Esophagus squamous epithelium (tissue), 5 donors: ENCODE results near the gene MAP3K21. TPM values are rescaled to one million over a fixed set of nuclear protein-coding genes. Genes with fewer than 3 reads are reported as not detected.

Source experiments
- DNase-seq: peaks from one replicate; lab custom pipeline; 2025; lab: John Stamatoyannopoulos, UW
- H3K27ac ChIP-seq, 4 donors: fragments of 200-600 bp; sonication (generic); one replicate each; pipeline ENCODE4 v1.5.1; 2016 to 2019; ENCODE audit warnings: mild to moderate bottlenecking in 1 of 4
- H3K27me3 ChIP-seq, 4 donors: fragments of 200-600 bp; sonication (generic); 1 replicate in 3 of 4; 2 replicates in 1 of 4; pipeline versions ENCODE4 v1.5.1 to v1.6.0; 2017 to 2021; ENCODE audit warnings: antibody characterized with exemption in 1 of 4
- H3K36me3 ChIP-seq, 3 donors: fragments of 200-600 bp; sonication (generic); one replicate each; pipeline ENCODE4 v1.5.1; 2016 to 2019
- H3K4me1 ChIP-seq, 3 donors: fragments of 200-600 bp; sonication (generic); one replicate each; pipeline ENCODE4 v1.5.1; 2017 to 2019
- H3K4me3 ChIP-seq, 4 donors: fragments of 200-600 bp; sonication (generic); 1 replicate in 3 of 4; 2 replicates in 1 of 4; pipeline ENCODE4 v1.5.1; 2016 to 2019; ENCODE audit warnings: mild to moderate bottlenecking in 2 of 4, moderate library complexity in 1 of 4
- H3K9me3 ChIP-seq, 3 donors: fragments of 200-600 bp; sonication (generic); one replicate each; pipeline ENCODE4 v1.5.1; 2016 to 2019
- CTCF ChIP-seq, 6 experiments: fragments of 450-650 bp in 4 of 6; fragments of 200-600 bp in 2 of 6; sonication (generic) in 2 of 6; IDR thresholded peaks; one replicate each; pipeline ENCODE4 v1.5.1; 2016 to 2019; ENCODE audit warnings: antibody characterized with exemption in 6 of 6, mild to moderate bottlenecking in 4 of 6, moderate library complexity in 4 of 6
- POLR2A ChIP-seq, 4 donors: fragments of 450-650 bp; IDR thresholded peaks; one replicate each; pipeline ENCODE4 v1.6.1; 2017; ENCODE audit warnings: antibody characterized with exemption in 4 of 4, mild to moderate bottlenecking in 4 of 4, moderate library complexity in 3 of 4
- WGBS, 2 donors: methylation state at CpG; one replicate each; pipeline ENCODE4 v1.1.5; 2018; 5-methylcytosine and 5-hydroxymethylcytosine counted together
- intact Hi-C: fragments of 100-400 bp; cut with DNase I; formaldehyde crosslinking; loops from one replicate; pipeline ENCODE4 v1.15.0; 2022
- total RNA-seq, 4 donors: library from RNA; depleted of rRNA; stranded (reverse); fragments of >200 nt; gene quantifications; one replicate each; pipeline ENCODE4 v1.1.0, GENCODE V29; 2016
- donor health status: DM: yes; HTN: yes; CAD: no.

The MAP3K21 gene
- total RNA-seq, 4 donors from 2014 or later = 2.4 to 8.4 (median 4.8) TPM

GRCh38 chr1:233349137-233349536 is 21.6 kb downstream of the MAP3K21 start:
- Histone ChIP-seq H3K4me1 (no peaks in the 10 kb centered on the region), H3K36me3 (no peaks in the 10 kb centered on the region), H3K27me3 (no peaks in the 10 kb centered on the region), H3K4me3 (no peak overlapping the region), H3K27ac (no peak overlapping the region), H3K9me3 (no peaks in the 10 kb centered on the region)
- no peak for TF ChIP-seq CTCF (IDR thresholded peaks at IDR 0.05)
- no peak for TF ChIP-seq POLR2A (IDR thresholded peaks at IDR 0.05)
- WGBS, 2 donors = 86 to 93% methylated on average over 5 of the region's 5 CpGs
- DNase-seq = no peak
- intact Hi-C loops = no loop called here

GRCh38 chr1:233354983-233355382 is 27.5 kb downstream of the MAP3K21 start:
- H3K4me3 ChIP-seq = no peak overlapping the region
- no peaks in the 10 kb centered on the region for H3K27me3 ChIP-seq
- no peaks in the 10 kb centered on the region for H3K9me3 ChIP-seq
- intact Hi-C loops = no loop called here
- DNase-seq = no peak
- H3K4me1 ChIP-seq = no peaks in the 10 kb centered on the region
- H3K36me3 ChIP-seq = peaks cover 0 to 7% (median 0%) of the 10 kb centered on the region in 3 donors
- TF ChIP-seq POLR2A (IDR thresholded peaks at IDR 0.05) (no peak), CTCF (IDR thresholded peaks at IDR 0.05) (no peak)
- no peak overlapping the region for H3K27ac ChIP-seq

- DNase-seq = no peak
- TF ChIP-seq CTCF (IDR thresholded peaks at IDR 0.05) (no peak), POLR2A (IDR thresholded peaks at IDR 0.05) (no peak)
- 69 to 77% methylated on average over 8 of the region's 8 CpGs for WGBS, 2 donors
- intact Hi-C loops = no loop called here
- H3K27ac ChIP-seq = no peak overlapping the region
- no peaks in the 10 kb centered on the region for H3K9me3 ChIP-seq
- H3K27me3 ChIP-seq = no peaks in the 10 kb centered on the region
- no peaks in the 10 kb centered on the region for H3K4me1 ChIP-seq
- H3K36me3 ChIP-seq = peaks cover 0 to 7% (median 0%) of the 10 kb centered on the region in 3 donors
- no peak overlapping the region for H3K4me3 ChIP-seq
Measured at GRCh38 chr1:233355841-233356704, 28.5 kb downstream of the MAP3K21 start.

DNA sequence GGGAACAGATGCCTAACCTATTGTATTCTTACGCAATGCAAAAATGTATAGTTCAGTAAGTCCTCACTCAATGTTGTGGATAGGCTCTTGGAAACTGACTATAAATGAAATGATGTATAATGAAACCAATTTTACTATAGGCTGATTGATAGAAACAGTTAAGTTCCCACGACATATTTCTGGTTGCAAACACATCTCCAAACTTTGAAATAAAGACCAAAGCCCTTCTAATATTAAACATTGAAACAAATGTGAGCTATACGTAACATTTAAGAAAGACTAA is 29.1 kb downstream of the MAP3K21 start:
- Histone ChIP-seq H3K9me3 (no peaks in the 10 kb centered on the region), H3K36me3 (peaks cover 0 to 7% (median 0%) of the 10 kb centered on the region in 3 donors), H3K4me1 (no peaks in the 10 kb centered on the region), H3K27ac (no peak overlapping the region), H3K4me3 (no peak overlapping the region), H3K27me3 (no peaks in the 10 kb centered on the region)
- intact Hi-C loops = no loop called here
- 89 to 92% methylated on average over 3 of the region's 3 CpGs for WGBS, 2 donors
- no peak for DNase-seq
- TF ChIP-seq POLR2A (IDR thresholded peaks at IDR 0.05) (no peak), CTCF (IDR thresholded peaks at IDR 0.05) (no peak)

DNA sequence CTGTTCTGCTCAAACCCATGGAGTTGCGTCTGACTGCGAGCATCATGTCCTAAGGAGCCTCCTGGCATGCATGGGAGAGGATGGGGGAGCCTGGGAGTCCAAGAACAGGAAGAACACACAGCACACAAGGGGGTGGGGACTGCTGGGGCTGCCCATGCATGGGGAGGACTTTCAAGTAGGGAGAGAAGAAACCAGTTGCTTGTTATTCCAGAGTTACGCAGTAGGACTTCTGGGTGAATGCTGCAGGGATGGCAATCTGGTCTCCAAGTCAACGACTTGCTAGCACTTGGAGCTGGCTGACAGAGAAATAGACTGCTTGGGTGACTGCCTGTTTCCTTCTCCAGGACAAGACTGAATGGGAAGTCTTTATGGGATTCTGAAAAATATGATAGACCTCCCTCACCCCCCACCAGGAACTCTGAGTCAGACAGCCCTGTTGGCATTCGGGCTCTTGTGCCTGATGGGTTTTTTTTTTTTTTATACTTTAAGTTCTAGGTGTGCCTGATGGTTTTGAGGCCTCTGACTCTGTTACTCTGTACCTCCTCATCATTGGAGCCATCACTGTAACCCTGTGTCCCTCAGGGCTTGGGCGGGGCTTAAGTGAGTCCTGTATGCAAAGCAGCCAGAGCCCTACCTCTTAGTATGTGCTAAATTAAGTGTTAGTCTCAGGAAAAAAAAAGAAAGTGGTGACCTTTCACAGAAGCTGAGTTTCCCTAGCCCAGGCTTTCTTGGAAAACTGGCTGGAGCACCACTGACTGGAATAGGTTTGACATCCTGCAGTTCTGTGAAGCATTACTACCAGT is 30.3 kb downstream of the MAP3K21 start:
- Histone ChIP-seq H3K36me3 (peaks cover 0 to 7% (median 0%) of the 10 kb centered on the region in 3 donors), H3K4me1 (no peaks in the 10 kb centered on the region), H3K4me3 (no peak overlapping the region), H3K9me3 (no peaks in the 10 kb centered on the region), H3K27ac (no peak overlapping the region), H3K27me3 (no peaks in the 10 kb centered on the region)
- no peak for TF ChIP-seq CTCF (IDR thresholded peaks at IDR 0.05)
- TF ChIP-seq POLR2A (IDR thresholded peaks at IDR 0.05) = no peak
- intact Hi-C loops = no loop called here
- 90 to 91% methylated on average over 5 of the region's 6 CpGs for WGBS, 2 donors
- DNase-seq = no peak
